Measurements from ENCODE around the gene ZBTB7B.

Gene ZBTB7B

DNA sequence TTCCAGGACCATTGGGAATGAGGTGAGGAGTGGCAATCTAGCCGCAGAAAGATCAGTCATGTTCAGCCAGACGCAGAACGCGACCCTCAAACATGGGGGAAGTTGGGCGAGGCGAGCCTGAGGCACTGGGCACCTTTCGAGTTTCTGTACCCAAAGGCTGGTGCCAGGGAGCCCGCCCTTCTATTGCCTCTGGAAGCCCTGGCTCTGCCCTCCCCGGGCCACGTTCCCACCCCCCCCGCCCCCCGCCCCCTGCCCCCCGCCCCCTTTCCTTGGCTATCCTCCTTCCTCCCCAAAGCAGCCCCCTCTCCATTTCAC lies 2.2 kb upstream of the ZBTB7B start:
- H3K9me3 ChIP-seq (ENCODE audit: control insufficient read depth in 1 of 2, low read length in 2 of 2) = no peaks in the 10 kb centered on the region
- H3K4me1 ChIP-seq (ENCODE audit: control insufficient read depth in 1 of 2, insufficient read depth in 2 of 2, low read length in 2 of 2) = peaks cover 4 to 31% of the 10 kb centered on the region in 2 donors
- H3K36me3 ChIP-seq (ENCODE audit: control insufficient read depth in 1 of 2, insufficient read depth in 2 of 2, low read length in 2 of 2) = peaks cover 0 to 5% of the 10 kb centered on the region in 2 donors
- peak overlapping the region; percentile 83 to 89 for H3K4me3 ChIP-seq (ENCODE audit: low read depth in 1 of 2, low read length in 2 of 2)
- no peaks in the 10 kb centered on the region for H3K27me3 ChIP-seq (ENCODE audit: low read depth, low read length)
- H3K27ac ChIP-seq (ENCODE audit: low read length) = peak overlapping the region; percentile 96

DNA sequence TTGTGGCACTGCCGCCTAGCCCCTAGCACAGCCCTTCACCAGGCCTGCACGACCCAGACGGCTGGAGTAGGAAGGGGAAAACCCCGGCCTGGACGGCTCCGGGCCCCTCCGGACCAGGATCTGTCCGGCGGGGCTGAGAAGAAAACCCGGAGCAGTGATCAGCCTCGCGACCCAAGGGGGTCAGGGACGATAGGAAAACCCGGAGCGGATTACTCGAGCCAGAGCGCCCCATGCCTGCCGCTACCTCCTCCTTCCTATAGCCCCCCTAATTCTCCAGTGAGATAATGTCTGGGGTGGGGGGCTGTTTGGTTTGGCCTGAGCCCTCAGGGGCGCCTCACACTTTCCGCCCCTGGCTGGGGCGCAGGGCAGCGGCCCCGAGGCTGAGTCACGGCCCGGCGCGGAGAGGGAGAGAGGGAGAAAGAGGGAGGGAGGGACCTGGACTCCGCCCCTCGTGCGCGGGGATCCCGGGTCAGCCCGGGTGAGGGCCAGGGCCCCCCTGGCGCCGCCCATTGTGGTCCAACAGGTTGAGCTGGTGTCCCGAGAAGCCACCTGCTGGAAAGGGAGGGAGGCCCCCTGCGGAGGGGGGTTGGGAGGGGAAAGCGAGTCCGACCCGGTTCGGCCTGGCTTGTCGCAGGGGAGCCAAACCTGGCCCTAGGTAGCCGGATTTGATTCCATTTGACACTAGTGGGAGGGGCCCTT lies 1.7 kb upstream of the ZBTB7B start:
- Histone ChIP-seq H3K27ac (ENCODE audit: low read length) (peak overlapping the region; percentile 96), H3K9me3 (ENCODE audit: control insufficient read depth in 1 of 2, low read length in 2 of 2) (no peaks in the 10 kb centered on the region), H3K4me1 (ENCODE audit: control insufficient read depth in 1 of 2, insufficient read depth in 2 of 2, low read length in 2 of 2) (peaks cover 3 to 34% of the 10 kb centered on the region in 2 donors), H3K36me3 (ENCODE audit: control insufficient read depth in 1 of 2, insufficient read depth in 2 of 2, low read length in 2 of 2) (peaks cover 0 to 5% of the 10 kb centered on the region in 2 donors), H3K4me3 (ENCODE audit: low read depth in 1 of 2, low read length in 2 of 2) (peak overlapping the region; percentile 83 to 89), H3K27me3 (ENCODE audit: low read depth, low read length) (no peaks in the 10 kb centered on the region)

DNA sequence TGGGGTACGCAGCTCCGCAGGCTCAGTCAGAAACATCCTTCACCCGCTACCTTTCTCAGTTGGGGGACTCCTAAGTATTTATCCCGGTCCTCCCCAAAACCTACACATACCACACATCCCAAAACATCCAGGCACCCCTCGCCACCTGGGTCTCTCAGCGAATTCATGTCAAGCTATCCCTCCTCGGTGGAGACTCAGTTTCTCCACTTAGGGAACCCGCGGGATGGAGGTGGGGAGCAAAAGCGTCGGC lies 1.3 kb upstream of the ZBTB7B start:
- Histone ChIP-seq H3K27me3 (ENCODE audit: low read depth, low read length) (no peaks in the 10 kb centered on the region), H3K27ac (ENCODE audit: low read length) (peak overlapping the region; percentile 96), H3K4me1 (ENCODE audit: control insufficient read depth in 1 of 2, insufficient read depth in 2 of 2, low read length in 2 of 2) (peaks cover 4 to 39% of the 10 kb centered on the region in 2 donors), H3K4me3 (ENCODE audit: low read depth in 1 of 2, low read length in 2 of 2) (peak overlapping the region; percentile 83 to 89), H3K36me3 (ENCODE audit: control insufficient read depth in 1 of 2, insufficient read depth in 2 of 2, low read length in 2 of 2) (peaks cover 0 to 5% of the 10 kb centered on the region in 2 donors), H3K9me3 (ENCODE audit: control insufficient read depth in 1 of 2, low read length in 2 of 2) (no peaks in the 10 kb centered on the region)

DNA sequence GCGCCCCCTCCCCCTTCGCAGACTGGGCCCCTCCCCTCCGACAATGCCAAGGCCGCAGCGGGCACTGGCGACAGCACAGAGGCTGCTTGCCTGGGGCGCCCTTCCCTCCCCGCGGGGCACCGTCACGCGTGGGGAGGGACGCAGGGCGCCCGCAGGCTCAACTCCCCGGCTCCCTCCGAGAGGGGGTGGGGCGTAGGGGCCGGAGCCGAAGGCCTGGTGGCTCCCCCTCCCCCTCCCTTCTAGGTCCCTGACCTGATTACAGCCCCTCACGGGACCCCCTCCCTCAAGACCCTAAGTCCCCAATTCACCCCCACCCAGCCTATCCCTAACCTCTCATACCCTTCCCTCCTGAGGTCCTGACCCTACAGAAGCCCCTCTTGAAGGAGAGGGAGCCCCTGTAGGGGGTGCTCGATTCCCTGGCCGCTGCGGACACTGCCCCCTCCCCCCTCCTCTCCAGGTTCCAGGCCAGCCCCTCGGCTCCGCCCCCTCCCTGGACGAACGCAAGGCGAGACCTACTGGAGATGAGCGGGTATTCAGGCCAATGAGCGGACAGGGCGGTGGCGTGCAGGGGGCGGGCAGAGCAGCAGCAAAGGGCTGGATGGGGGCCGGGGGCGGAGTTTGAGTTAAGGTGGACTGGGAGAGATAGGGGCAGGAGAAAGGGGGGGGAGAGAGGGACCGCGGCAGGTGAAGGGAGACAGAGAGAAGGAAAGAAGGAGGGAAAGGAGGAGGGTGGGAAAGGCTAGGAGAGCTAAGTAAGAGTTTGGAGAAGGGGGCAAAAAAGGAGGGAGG lies 733 bp upstream of the ZBTB7B start:
- H3K9me3 ChIP-seq (ENCODE audit: control insufficient read depth in 1 of 2, low read length in 2 of 2) = no peaks in the 10 kb centered on the region
- peaks cover 9 to 40% of the 10 kb centered on the region in 2 donors for H3K4me1 ChIP-seq (ENCODE audit: control insufficient read depth in 1 of 2, insufficient read depth in 2 of 2, low read length in 2 of 2)
- H3K27me3 ChIP-seq (ENCODE audit: low read depth, low read length) = no peaks in the 10 kb centered on the region
- H3K4me3 ChIP-seq (ENCODE audit: low read depth in 1 of 2, low read length in 2 of 2) = peak overlapping the region; percentile 83 to 89
- H3K27ac ChIP-seq (ENCODE audit: low read length) = peak overlapping the region; percentile 96
- peaks cover 0 to 5% of the 10 kb centered on the region in 2 donors for H3K36me3 ChIP-seq (ENCODE audit: control insufficient read depth in 1 of 2, insufficient read depth in 2 of 2, low read length in 2 of 2)

DNA sequence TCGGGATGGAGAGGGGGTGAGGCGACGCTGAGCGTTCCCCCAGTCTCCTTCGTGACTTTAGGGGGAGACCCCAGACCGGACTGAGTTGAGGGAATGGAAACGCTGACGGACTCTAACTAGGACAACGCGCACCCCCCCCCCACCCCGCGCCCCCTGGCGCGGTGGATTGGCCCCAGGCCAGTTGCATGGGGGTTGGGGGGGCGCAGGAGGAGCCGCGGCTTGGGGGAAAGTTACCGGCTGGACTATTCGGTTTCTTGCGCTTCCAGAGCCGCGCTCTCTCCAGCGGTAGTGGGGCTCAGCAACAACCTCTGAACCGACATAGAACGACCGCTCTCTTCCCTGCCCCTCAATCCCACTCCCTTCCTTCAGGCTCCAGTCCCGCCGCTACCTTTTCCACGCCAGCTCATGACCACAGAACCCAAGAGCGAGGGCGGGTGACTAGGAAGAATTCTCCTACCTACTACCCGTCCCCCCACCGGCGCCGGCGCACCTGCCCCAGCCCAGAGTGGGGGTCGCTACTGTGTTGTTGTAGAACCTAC lies 694 bp downstream of the ZBTB7B start:
- Histone ChIP-seq H3K27me3 (ENCODE audit: low read depth, low read length) (no peaks in the 10 kb centered on the region), H3K9me3 (ENCODE audit: control insufficient read depth in 1 of 2, low read length in 2 of 2) (no peaks in the 10 kb centered on the region), H3K27ac (ENCODE audit: low read length) (peak overlapping the region; percentile 97), H3K36me3 (ENCODE audit: control insufficient read depth in 1 of 2, insufficient read depth in 2 of 2, low read length in 2 of 2) (peaks cover 0 to 5% of the 10 kb centered on the region in 2 donors), H3K4me3 (ENCODE audit: low read depth in 1 of 2, low read length in 2 of 2) (peak overlapping the region; percentile 92 to 93), H3K4me1 (ENCODE audit: control insufficient read depth in 1 of 2, insufficient read depth in 2 of 2, low read length in 2 of 2) (peaks cover 17 to 46% of the 10 kb centered on the region in 2 donors)

DNA sequence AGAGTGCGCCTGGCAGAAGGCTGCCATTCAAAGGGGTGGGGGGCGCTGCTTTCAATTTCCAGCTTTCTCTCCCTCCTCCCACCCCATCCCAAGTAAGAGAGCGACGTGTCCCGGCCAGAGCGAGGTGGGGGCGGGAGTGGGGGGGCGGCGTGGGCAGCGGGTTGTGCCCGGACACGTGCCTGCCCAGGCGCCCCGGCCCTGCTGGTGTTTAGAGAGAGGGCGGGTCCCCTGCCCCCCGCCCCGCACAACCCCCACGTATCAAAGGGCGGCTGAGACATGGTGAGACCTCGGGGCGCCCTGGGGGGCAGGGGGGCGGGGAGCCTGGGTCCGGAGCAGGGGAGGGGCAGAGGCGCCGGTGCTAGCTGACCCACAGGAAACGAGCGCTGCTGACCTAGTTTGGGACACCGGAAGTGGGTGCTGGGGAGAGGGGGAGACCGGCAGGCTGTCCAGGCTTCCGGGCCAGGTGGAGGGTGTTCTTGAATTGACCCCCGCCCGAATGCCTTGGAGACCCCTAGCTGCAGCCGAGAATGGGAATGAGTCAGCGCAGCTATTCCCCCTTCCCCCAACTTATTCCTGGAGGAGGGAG lies 1.3 kb downstream of the ZBTB7B start:
- peaks cover 17 to 45% of the 10 kb centered on the region in 2 donors for H3K4me1 ChIP-seq (ENCODE audit: control insufficient read depth in 1 of 2, insufficient read depth in 2 of 2, low read length in 2 of 2)

DNA sequence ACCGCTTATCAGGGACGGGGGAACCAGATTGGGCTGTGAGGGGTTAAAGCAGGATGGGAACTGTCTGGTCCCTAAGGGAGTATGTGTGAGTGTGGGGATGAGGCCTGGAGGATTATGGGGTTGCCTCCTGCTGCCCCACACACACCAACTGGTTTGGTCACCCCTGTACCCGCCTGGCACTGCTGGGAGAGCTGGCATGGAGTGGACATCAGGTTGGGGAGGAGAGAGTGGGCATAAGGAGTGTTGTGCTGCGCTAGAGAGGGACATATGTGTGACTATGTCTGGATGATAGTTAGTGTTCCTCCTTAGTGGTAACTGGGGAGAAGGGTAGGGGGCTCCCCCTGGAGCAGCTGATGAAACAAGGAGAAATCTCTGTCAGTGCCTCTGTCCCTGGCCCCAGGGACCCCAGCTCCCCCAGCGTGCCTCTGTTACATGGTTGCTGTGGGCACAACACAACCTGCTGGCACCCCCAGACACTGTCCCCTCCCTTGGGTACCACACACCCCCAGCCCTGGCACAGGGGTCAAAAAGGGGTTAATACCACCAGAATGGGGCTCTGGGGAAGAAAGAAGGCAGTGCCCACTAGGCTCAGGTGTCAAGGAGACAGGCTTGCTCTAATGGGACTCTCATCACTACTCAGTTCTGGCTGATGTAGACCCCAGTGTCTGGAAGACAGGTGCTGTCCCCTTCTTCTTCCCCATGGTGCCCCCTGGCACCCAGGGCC lies 1.9 kb downstream of the ZBTB7B start:
- H3K4me1 ChIP-seq (ENCODE audit: control insufficient read depth in 1 of 2, insufficient read depth in 2 of 2, low read length in 2 of 2) = peaks cover 17 to 40% of the 10 kb centered on the region in 2 donors
- H3K4me3 ChIP-seq (ENCODE audit: low read depth in 1 of 2, low read length in 2 of 2) = peak overlapping the region; percentile 92 to 93
- peak overlapping the region; percentile 97 for H3K27ac ChIP-seq (ENCODE audit: low read length)
- no peaks in the 10 kb centered on the region for H3K9me3 ChIP-seq (ENCODE audit: control insufficient read depth in 1 of 2, low read length in 2 of 2)
- H3K27me3 ChIP-seq (ENCODE audit: low read depth, low read length) = no peaks in the 10 kb centered on the region
- H3K36me3 ChIP-seq (ENCODE audit: control insufficient read depth in 1 of 2, insufficient read depth in 2 of 2, low read length in 2 of 2) = peaks cover 0 to 5% of the 10 kb centered on the region in 2 donors

More for the DNA sequence above, 1.3 kb downstream of the ZBTB7B start:
- Histone ChIP-seq H3K27ac (ENCODE audit: low read length) (peak overlapping the region; percentile 97), H3K4me3 (ENCODE audit: low read depth in 1 of 2, low read length in 2 of 2) (peak overlapping the region; percentile 92 to 93), H3K36me3 (ENCODE audit: control insufficient read depth in 1 of 2, insufficient read depth in 2 of 2, low read length in 2 of 2) (peaks cover 0 to 5% of the 10 kb centered on the region in 2 donors), H3K9me3 (ENCODE audit: control insufficient read depth in 1 of 2, low read length in 2 of 2) (no peaks in the 10 kb centered on the region), H3K27me3 (ENCODE audit: low read depth, low read length) (no peaks in the 10 kb centered on the region)

DNA sequence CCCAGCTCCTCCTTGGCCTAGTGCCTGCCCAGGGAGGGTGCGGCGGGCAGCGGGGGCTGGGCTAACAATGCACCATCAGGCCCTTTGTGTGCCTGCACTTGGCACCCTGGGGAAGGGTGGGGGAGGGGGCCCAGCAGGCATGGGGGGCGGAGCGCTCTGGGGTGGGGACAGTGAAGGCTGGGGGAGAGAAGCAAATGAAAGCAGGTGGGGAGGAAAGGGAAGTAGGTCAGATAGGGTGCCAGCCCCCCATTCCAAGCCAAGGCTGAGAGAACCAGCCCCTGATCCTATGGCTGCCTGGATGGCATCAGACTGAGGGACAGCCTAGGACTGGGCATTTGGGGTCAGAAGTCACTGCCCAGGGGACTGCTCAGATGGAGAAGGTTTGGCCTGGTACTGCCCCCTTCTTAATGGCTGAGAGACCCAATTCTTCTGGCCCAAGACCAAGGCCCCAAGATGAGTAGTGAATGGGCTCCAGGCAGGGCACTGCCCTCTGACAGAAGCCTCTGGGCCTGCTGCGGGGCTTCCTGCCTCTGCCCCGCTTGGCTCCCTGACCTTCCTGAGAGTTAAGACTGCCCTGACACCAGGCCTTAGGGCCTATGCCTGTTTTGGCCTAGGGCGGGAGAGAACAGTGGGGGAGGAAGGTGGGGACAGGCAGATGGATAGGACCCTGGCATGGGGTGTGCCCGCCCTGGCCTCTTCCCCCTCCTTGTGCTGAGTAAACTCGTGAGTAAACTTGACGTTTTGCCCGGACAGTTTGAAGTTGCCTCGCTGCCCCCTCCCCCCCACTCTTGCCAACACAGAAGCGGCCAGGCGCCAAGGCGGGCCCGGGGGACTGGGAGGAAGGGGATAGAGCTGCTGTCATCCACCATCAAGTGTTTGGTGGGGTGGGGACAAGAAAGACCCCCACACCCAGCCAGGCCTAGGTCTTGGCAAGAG lies 2.7 kb downstream of the ZBTB7B start:
- H3K27ac ChIP-seq (ENCODE audit: low read length) = peak overlapping the region; percentile 97
- H3K4me1 ChIP-seq (ENCODE audit: control insufficient read depth in 1 of 2, insufficient read depth in 2 of 2, low read length in 2 of 2) = peaks cover 18 to 38% of the 10 kb centered on the region in 2 donors
- no peaks in the 10 kb centered on the region for H3K27me3 ChIP-seq (ENCODE audit: low read depth, low read length)
- no peaks in the 10 kb centered on the region for H3K9me3 ChIP-seq (ENCODE audit: control insufficient read depth in 1 of 2, low read length in 2 of 2)
- peaks cover 0 to 5% of the 10 kb centered on the region in 2 donors for H3K36me3 ChIP-seq (ENCODE audit: control insufficient read depth in 1 of 2, insufficient read depth in 2 of 2, low read length in 2 of 2)
- peak overlapping the region; percentile 92 to 93 for H3K4me3 ChIP-seq (ENCODE audit: low read depth in 1 of 2, low read length in 2 of 2)

DNA sequence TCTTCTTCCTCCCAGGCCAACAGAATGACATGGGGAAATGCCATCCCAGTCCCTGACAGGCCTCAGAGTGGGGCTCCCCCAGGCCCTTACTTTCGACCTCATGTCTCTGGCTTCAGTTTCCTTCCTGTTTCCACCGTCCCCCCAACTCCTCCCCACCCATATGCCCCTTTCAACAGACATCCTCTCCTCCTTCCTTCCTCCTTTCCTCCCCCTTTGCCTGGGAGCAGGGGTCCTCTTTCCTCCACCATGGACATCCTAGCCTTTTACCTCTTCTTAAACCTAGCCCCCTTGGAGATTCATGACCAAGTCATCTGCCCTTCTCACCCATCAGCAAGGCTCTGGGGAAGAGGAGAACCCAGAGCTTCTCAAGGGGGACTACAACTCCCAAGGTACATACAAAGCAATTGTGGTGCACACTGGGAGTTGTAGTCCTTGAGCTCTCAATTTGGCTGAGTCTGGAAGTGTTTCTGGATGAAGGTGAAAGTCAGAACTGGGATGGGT lies 4.0 kb downstream of the ZBTB7B start:
- no peaks in the 10 kb centered on the region for H3K9me3 ChIP-seq (ENCODE audit: control insufficient read depth in 1 of 2, low read length in 2 of 2)
- H3K4me1 ChIP-seq (ENCODE audit: control insufficient read depth in 1 of 2, insufficient read depth in 2 of 2, low read length in 2 of 2) = peaks cover 27 to 44% of the 10 kb centered on the region in 2 donors
- H3K36me3 ChIP-seq (ENCODE audit: control insufficient read depth in 1 of 2, insufficient read depth in 2 of 2, low read length in 2 of 2) = peaks cover 0 to 3% of the 10 kb centered on the region in 2 donors
- peak overlapping the region; percentile 97 for H3K27ac ChIP-seq (ENCODE audit: low read length)
- H3K4me3 ChIP-seq (ENCODE audit: low read depth in 1 of 2, low read length in 2 of 2) = peak overlapping the region in 1 of 2 donors; percentile 33
- H3K27me3 ChIP-seq (ENCODE audit: low read depth, low read length) = no peaks in the 10 kb centered on the region

DNA sequence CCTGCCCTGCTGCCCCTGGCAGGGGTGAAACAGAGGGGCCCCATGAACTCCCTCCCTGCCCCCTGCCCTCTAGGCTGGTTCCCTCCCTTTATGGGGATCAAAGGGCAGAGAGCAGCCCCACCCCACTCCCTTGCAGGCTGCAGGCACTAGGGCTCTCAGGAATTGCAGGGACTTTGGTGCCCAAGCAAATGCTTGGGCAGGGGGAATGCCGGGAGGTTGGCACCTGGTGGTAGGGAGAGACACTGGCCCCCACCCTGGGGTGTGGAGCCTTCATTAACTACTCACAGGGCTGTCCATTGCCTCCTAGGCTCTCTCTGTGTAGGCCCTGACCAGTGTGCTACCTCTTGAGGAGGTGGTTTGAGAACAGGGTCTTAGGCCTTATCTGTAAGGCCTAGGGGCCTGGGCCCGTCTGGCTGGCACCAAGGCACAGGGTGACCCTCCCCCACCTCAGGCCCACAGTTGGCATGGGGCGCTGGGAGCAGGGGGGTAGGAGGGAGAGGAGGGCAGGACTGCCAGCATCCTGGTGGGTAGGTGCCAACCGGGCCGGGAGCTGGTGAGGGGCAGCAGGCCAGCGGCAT lies 4.7 kb downstream of the ZBTB7B start:
- H3K27me3 ChIP-seq (ENCODE audit: low read depth, low read length) = no peaks in the 10 kb centered on the region
- no peaks in the 10 kb centered on the region for H3K9me3 ChIP-seq (ENCODE audit: control insufficient read depth in 1 of 2, low read length in 2 of 2)
- peak overlapping the region; percentile 86 for H3K27ac ChIP-seq (ENCODE audit: low read length)
- peaks cover 29 to 51% of the 10 kb centered on the region in 2 donors for H3K4me1 ChIP-seq (ENCODE audit: control insufficient read depth in 1 of 2, insufficient read depth in 2 of 2, low read length in 2 of 2)
- no peaks in the 10 kb centered on the region for H3K36me3 ChIP-seq (ENCODE audit: control insufficient read depth in 1 of 2, insufficient read depth in 2 of 2, low read length in 2 of 2)
- H3K4me3 ChIP-seq (ENCODE audit: low read depth in 1 of 2, low read length in 2 of 2) = peak overlapping the region in 1 of 2 donors; percentile 46
